H1 (cell line): ENCODE results near the gene UVRAG. TPM values are rescaled to one million over a fixed set of nuclear protein-coding genes. Genes with fewer than 3 reads are reported as not detected.

ENCODE experiments used
- CTCF ChIA-PET: fragments of 300-600 bp; sonication (Branson Sonifier 250); formaldehyde crosslinking; loops from one replicate; lab custom pipeline; 2021; ENCODE audit not compliant: partially characterized antibody; lab: Charles Lee
- POLR2A ChIA-PET: fragments of 300-600 bp; sonication (Branson Sonifier 250); formaldehyde crosslinking; loops from one replicate; lab custom pipeline; 2021; ENCODE audit warnings: inconsistent platforms; ENCODE audit not compliant: partially characterized antibody; lab: Charles Lee
- DNase-seq, 2 experiments: peaks; one replicate each; pipeline versions ENCODE4 v3.0.0 to v3.0.0-alpha.2; 2010 to 2022; ENCODE audit warnings: low spot score in 2 of 2, low read depth in 1 of 2, mixed read lengths in 1 of 2
- FAIRE-seq: peaks from 2 replicates; lab custom pipeline; 2011; peaks lifted over from hg19 to GRCh38; lab: Jason Lieb, UNC
- H2AFZ ChIP-seq: 2 replicates; pipeline ENCODE4 v1.8.1; 2012; ENCODE audit warnings: low read length, inconsistent platforms
- H2AK5ac ChIP-seq: 2 replicates; pipeline ENCODE4 v1.6.1; 2013; ENCODE audit warnings: low read depth, low read length
- H2BK120ac ChIP-seq: replicated peaks from 2 replicates; pipeline ENCODE3; 2013; ENCODE audit warnings: low read depth, low read length, inconsistent platforms
- H2BK12ac ChIP-seq: 2 replicates; pipeline ENCODE4 v1.6.1; 2013; ENCODE audit warnings: low read depth, low read length
- H2BK15ac ChIP-seq: 2 replicates; pipeline ENCODE4 v1.6.1; 2013; ENCODE audit warnings: low read length
- H2BK20ac ChIP-seq: 2 replicates; pipeline ENCODE4 v1.6.1; 2013; ENCODE audit warnings: low read length
- H2BK5ac ChIP-seq: 2 replicates; pipeline ENCODE4 v1.6.1; 2013; ENCODE audit warnings: low read depth, low read length
- H3K14ac ChIP-seq: 2 replicates; pipeline ENCODE4 v1.6.1; 2013; ENCODE audit warnings: inconsistent platforms; ENCODE audit not compliant: insufficient read length
- H3K18ac ChIP-seq: 2 replicates; pipeline ENCODE4 v1.6.1; 2013; ENCODE audit warnings: low read length; ENCODE audit errors: extremely low read depth
- H3K23ac ChIP-seq: 2 replicates; pipeline ENCODE4 v1.6.1; 2013; ENCODE audit warnings: inconsistent platforms; ENCODE audit not compliant: insufficient read length
- H3K23me2 ChIP-seq: 2 replicates; pipeline ENCODE4 v1.6.1; 2013; ENCODE audit warnings: low read depth, low read length
- H3K27ac ChIP-seq: 2 replicates; pipeline ENCODE4 v1.6.1; 2011; ENCODE audit warnings: low read depth, low read length, inconsistent platforms
- H3K27me3 ChIP-seq, 4 experiments: replicated peaks in 1 of 4; 1 replicate in 1 of 4; 2 replicates in 3 of 4; pipeline versions ENCODE4 v1.6.1 to v1.8.1; 2011 to 2013; ENCODE audit warnings: low read length in 3 of 4, mild to moderate bottlenecking in 3 of 4, inconsistent platforms in 2 of 4, mixed read lengths in 2 of 4, moderate library complexity in 1 of 4; ENCODE audit not compliant: control insufficient read depth in 3 of 4, insufficient read depth in 3 of 4; ENCODE audit errors: extremely low read depth in 1 of 4
- H3K36me3 ChIP-seq, 4 experiments: 2 replicates each; pipeline versions ENCODE4 v1.6.1 to v1.8.1; 2011 to 2013; ENCODE audit warnings: mild to moderate bottlenecking in 4 of 4, low read length in 3 of 4, moderate library complexity in 2 of 4, control low read depth in 1 of 4, inconsistent platforms in 1 of 4; ENCODE audit not compliant: insufficient read depth in 4 of 4, control insufficient read depth in 2 of 4
- H3K4ac ChIP-seq: replicated peaks from 2 replicates; pipeline ENCODE3; 2013; ENCODE audit warnings: low read length, low read depth, mixed read lengths, inconsistent platforms; ENCODE audit not compliant: insufficient read length
- H3K4me1 ChIP-seq, 4 experiments: replicated peaks in 1 of 4; 1 replicate in 1 of 4; 2 replicates in 3 of 4; pipeline versions ENCODE4 v1.6.1 to v1.8.1; 2011 to 2013; ENCODE audit warnings: low read length in 3 of 4, inconsistent platforms in 2 of 4, mixed read lengths in 1 of 4; ENCODE audit not compliant: insufficient read depth in 4 of 4, control insufficient read depth in 3 of 4
- H3K4me2 ChIP-seq, 2 experiments: 2 replicates each; pipeline versions ENCODE4 v1.6.1 to v1.8.1; 2011 to 2013; ENCODE audit warnings: low read depth in 2 of 2, low read length in 2 of 2, control low read depth in 1 of 2, inconsistent platforms in 1 of 2, mild to moderate bottlenecking in 1 of 2; ENCODE audit not compliant: insufficient read depth in 1 of 2
- H3K4me3 ChIP-seq, 4 experiments: fragments of 200-600, 300-600 bp in 1 of 4; sonication (generic), shearing (Covaris generic), sonication (Bioruptor Twin) in 1 of 4; 2 replicates each; pipeline versions ENCODE4 v1.5.1 to v1.8.1; 2011 to 2016; ENCODE audit warnings: low read length in 4 of 4, low read depth in 3 of 4, control low read depth in 2 of 4, inconsistent platforms in 2 of 4, mild to moderate bottlenecking in 2 of 4, mixed read lengths in 1 of 4, moderate library complexity in 1 of 4; ENCODE audit not compliant: insufficient read depth in 2 of 4; ENCODE audit errors: extremely low read depth in 1 of 4
- H3K56ac ChIP-seq: replicated peaks from 2 replicates; pipeline ENCODE3; 2013; ENCODE audit warnings: low read depth, mild to moderate bottlenecking, mixed read lengths, low read length, inconsistent platforms; ENCODE audit not compliant: insufficient read length
- H3K79me1 ChIP-seq: 2 replicates; pipeline ENCODE4 v1.6.1; 2013; ENCODE audit warnings: low read depth, low read length, control low read depth
- H3K79me2 ChIP-seq, 2 experiments: 2 replicates each; pipeline versions ENCODE4 v1.6.1 to v1.8.1; 2012 to 2013; ENCODE audit warnings: low read length in 2 of 2, mild to moderate bottlenecking in 2 of 2, inconsistent platforms in 1 of 2; ENCODE audit not compliant: insufficient read depth in 2 of 2, control insufficient read depth in 1 of 2
- H3K9ac ChIP-seq, 4 experiments: replicated peaks in 1 of 4; 1 replicate in 1 of 4; 2 replicates in 3 of 4; pipeline versions ENCODE4 v1.6.1 to v1.8.1; 2011 to 2013; ENCODE audit warnings: low read depth in 3 of 4, low read length in 3 of 4, control low read depth in 2 of 4, mild to moderate bottlenecking in 2 of 4, moderate library complexity in 2 of 4, inconsistent platforms in 1 of 4; ENCODE audit errors: extremely low read depth in 1 of 4
- H3K9me3 ChIP-seq, 2 experiments: 2 replicates each; pipeline versions ENCODE4 v1.6.1 to v1.8.1; 2012 to 2013; ENCODE audit warnings: mild to moderate bottlenecking in 2 of 2, moderate library complexity in 2 of 2, control low read depth in 1 of 2, inconsistent platforms in 1 of 2, low read depth in 1 of 2, low read length in 1 of 2, mixed read lengths in 1 of 2; ENCODE audit not compliant: insufficient read depth in 2 of 2
- H4K20me1 ChIP-seq, 2 experiments: replicated peaks in 1 of 2; 2 replicates each; pipeline versions ENCODE3 to v1.8.1; 2011 to 2013; ENCODE audit warnings: inconsistent platforms in 2 of 2, low read length in 2 of 2, mild to moderate bottlenecking in 1 of 2; ENCODE audit not compliant: insufficient read depth in 2 of 2, control insufficient read depth in 1 of 2
- H4K5ac ChIP-seq: 2 replicates; pipeline ENCODE4 v1.6.1; 2013; ENCODE audit warnings: low read length, low read depth, mixed read lengths, inconsistent platforms; ENCODE audit not compliant: insufficient read length
- H4K8ac ChIP-seq: 2 replicates; pipeline ENCODE4 v1.8.0; 2013; ENCODE audit warnings: mild to moderate bottlenecking, moderate library complexity, low read length, inconsistent platforms; ENCODE audit not compliant: insufficient read depth; ENCODE audit errors: extremely low read depth
- H4K91ac ChIP-seq: replicated peaks from 2 replicates; pipeline ENCODE3; 2013; ENCODE audit warnings: low read length, mixed read lengths, inconsistent platforms; ENCODE audit not compliant: insufficient read length
- EGR1 ChIP-seq: IDR thresholded peaks from 2 replicates; pipeline ENCODE4 v1.6.1; 2011; ENCODE audit warnings: low read depth, low read length, borderline replicate concordance
- KDM5A ChIP-seq: fragments of 200-600 bp; IDR thresholded peaks from 2 replicates; pipeline ENCODE4 v1.7.1; 2012; ENCODE audit warnings: mild to moderate bottlenecking, low read length, inconsistent platforms, mixed read lengths
- SAP30 ChIP-seq: fragments of 300-600 bp; sonication (generic); IDR thresholded peaks from 2 replicates; pipeline ENCODE4 v1.7.1; 2012; ENCODE audit warnings: low read length, moderate library complexity, mild to moderate bottlenecking, inconsistent platforms; ENCODE audit not compliant: insufficient read depth, insufficient replicate concordance
- WGBS, 2 experiments: shearing (Covaris generic) in 1 of 2; methylation state at CpG; one replicate each; pipeline versions ENCODE4 v1.1.6 to v1.1.7; 2013 to 2015; ENCODE audit warnings: low lambda C conversion rate in 2 of 2, mixed read lengths in 2 of 2, inconsistent platforms in 1 of 2, low coverage in 1 of 2, missing lambda C conversion rate in 1 of 2; ENCODE audit not compliant: insufficient replicate concordance in 2 of 2, insufficient coverage in 1 of 2, insufficient read length in 1 of 2; ENCODE audit errors: extremely low coverage in 1 of 2, missing lambda C conversion rate in 1 of 2; 5-methylcytosine and 5-hydroxymethylcytosine counted together
- polyA plus RNA-seq, 7 experiments: library from polyadenylated mRNA; depleted of rRNA in 3 of 7; stranded (reverse) in 5 of 7; unstranded in 2 of 7; fragments of >200 nt in 5 of 7; fragments of 200-250 nt in 2 of 7; gene quantifications; 1 replicate in 5 of 7; 2 replicates in 1 of 7; 4 replicates in 1 of 7; pipeline versions ENCODE4 v1.2.1 to v1.2.3, GENCODE V29; 2011 to 2013; ENCODE audit warnings: missing spikeins in 2 of 7, mixed read lengths in 2 of 7
- total RNA-seq: library from RNA; stranded (reverse); fragmentation: NEBNext Ultra II Directional; extraction: Animal tissue kit (Norgen Biotek cat#: 25700); gene quantifications from 2 replicates; pipeline ENCODE4 v1.2.1, GENCODE V29; 2021

Gene UVRAG
- total and polyA plus RNA-seq, 2 of the 8 experiments (the other 6 are each of a cell fraction or from before 2014, with no cell fraction given): 5.5 to 14.7 TPM

DNA sequence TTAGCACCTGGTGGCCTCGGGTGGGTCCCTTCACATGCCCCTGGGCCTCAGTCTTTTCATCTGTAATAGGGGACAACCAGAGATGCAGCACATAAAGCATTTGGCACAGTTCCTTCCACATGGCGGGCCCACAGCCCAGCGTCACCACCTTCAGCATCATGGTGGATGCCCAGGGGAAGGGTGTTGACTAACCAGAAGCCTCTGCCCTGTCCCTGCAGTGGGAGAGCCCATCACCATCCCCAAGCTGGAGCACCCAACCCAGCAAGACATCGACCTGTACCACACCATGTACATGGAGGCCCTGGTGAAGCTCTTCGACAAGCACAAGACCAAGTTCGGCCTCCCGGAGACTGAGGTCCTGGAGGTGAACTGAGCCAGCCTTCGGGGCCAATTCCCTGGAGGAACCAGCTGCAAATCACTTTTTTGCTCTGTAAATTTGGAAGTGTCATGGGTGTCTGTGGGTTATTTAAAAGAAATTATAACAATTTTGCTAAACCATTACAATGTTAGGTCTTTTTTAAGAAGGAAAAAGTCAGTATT, 14.8 kb upstream of the UVRAG start:
- Histone ChIP-seq H2BK15ac (no peak overlapping the region), H3K27ac (no peak overlapping the region), H3K79me1 (no peaks in the 10 kb centered on the region), H2BK120ac (no peak overlapping the region), H3K27me3 (no peaks in the 10 kb centered on the region), H3K4me3 (no peak overlapping the region), H3K23ac (no peak overlapping the region), H3K4me2 (no peak overlapping the region), H2AK5ac (no peak overlapping the region), H4K8ac (no peak overlapping the region; the same call in 1 of the 2 replicates), H2BK5ac (no peak overlapping the region), H3K4ac (no peak overlapping the region), H3K79me2 (no peaks in the 10 kb centered on the region), H2BK20ac (no peak overlapping the region), H3K4me1 (0 out of 7 replicates have a peak, but pooled peaks cover 0 to 4% (median under 1%) of the 10 kb centered on the region in 4 experiments), H3K9me3 (no peaks in the 10 kb centered on the region), H4K5ac (no peak overlapping the region), H2AFZ (no peak overlapping the region), H3K14ac (no peak overlapping the region), H3K56ac (no peak overlapping the region), H4K20me1 (no peaks in the 10 kb centered on the region), H3K9ac (no peak overlapping the region), H3K23me2 (no peaks in the 10 kb centered on the region), H4K91ac (no peak overlapping the region), H3K36me3 (no peaks in the 10 kb centered on the region), H3K18ac (no peak overlapping the region), H2BK12ac (no peak overlapping the region)
- ChIA-PET CTCF (interaction anchor here (0.7 to 6.0 kb wide), 5 partner anchors 10 to 95 kb away, joined by 3 to 94 read pairs (median 3); no protein-coding TSS in a partner anchor), POLR2A (no interaction called here)
- WGBS, 2 experiments: 92% methylated on average over 8 of the region's 8 CpGs; no CpG with 5 or more reads in 1 of the 2 experiments
- TF ChIP-seq KDM5A (no peak), SAP30 (no peak), EGR1 (no peak)
- DNase-seq (no peak), FAIRE-seq (no peak)
